B cell (primary cell): ENCODE data around the gene ALPL. TPM values are rescaled to one million over a fixed set of nuclear protein-coding genes. Genes with fewer than 3 reads are reported as not detected.

Source experiments
- ATAC-seq: fragments of 200-7000 bp; cut with Tn5 transposase; one replicate; pipeline ENCODE4 v1.10.0; 2021; ENCODE audit warnings: low read depth, mild to moderate bottlenecking, moderate number of reproducible peaks, moderate library complexity
- CTCF ChIA-PET: fragments of 350-600 bp; sonication (Branson Sonifier 250); formaldehyde crosslinking; loops from one replicate; lab custom pipeline; 2021; ENCODE audit warnings: antibody characterized with exemption, inconsistent platforms; lab: Charles Lee
- POLR2A ChIA-PET: fragments of 350-600 bp; sonication (Branson Sonifier 250); formaldehyde crosslinking; loops from one replicate; lab custom pipeline; 2021; ENCODE audit warnings: antibody characterized with exemption; lab: Charles Lee
- DNase-seq: peaks from one replicate; pipeline ENCODE4 v3.0.0; 2013
- H2AFZ ChIP-seq: 2 replicates; pipeline ENCODE4 v1.6.1; 2012; ENCODE audit warnings: mild to moderate bottlenecking, low read depth, low read length; ENCODE audit not compliant: insufficient read depth, poor library complexity, severe bottlenecking
- H3K27ac ChIP-seq, 2 donors: 1 replicate in 1 of 2; 2 replicates in 1 of 2; pipeline ENCODE4 v1.5.1; 2012 to 2013; ENCODE audit warnings: low read length in 2 of 2, mild to moderate bottlenecking in 2 of 2, moderate library complexity in 1 of 2
- H3K27me3 ChIP-seq, 4 experiments: fragments of 200-600 bp in 1 of 4; sonication (generic) in 1 of 4; replicated peaks in 1 of 4; 1 replicate in 2 of 4; 2 replicates in 2 of 4; pipeline versions ENCODE4 v1.6.1 to v1.7.0; 2013 to 2016; ENCODE audit warnings: low read length in 3 of 4, mild to moderate bottlenecking in 2 of 4, mixed read lengths in 1 of 4, moderate library complexity in 1 of 4; ENCODE audit not compliant: insufficient read depth in 4 of 4, control insufficient read depth in 3 of 4; ENCODE audit errors: control extremely low read depth in 1 of 4
- H3K36me3 ChIP-seq, 2 experiments: replicated peaks in 1 of 2; 1 replicate in 1 of 2; 2 replicates in 1 of 2; pipeline versions ENCODE4 v1.6.1 to v1.7.1; 2013; ENCODE audit warnings: low read length in 1 of 2; ENCODE audit not compliant: insufficient read depth in 2 of 2, control insufficient read depth in 1 of 2; ENCODE audit errors: control extremely low read depth in 1 of 2, extremely low read depth in 1 of 2
- H3K4me1 ChIP-seq, 2 donors: fragments of 200-600 bp in 1 of 2; sonication (generic) in 1 of 2; 1 replicate in 1 of 2; 2 replicates in 1 of 2; pipeline versions ENCODE4 v1.5.1 to v1.6.1; 2013 to 2017; ENCODE audit warnings: low read length in 2 of 2; ENCODE audit not compliant: control insufficient read depth in 2 of 2, insufficient read depth in 2 of 2
- H3K4me2 ChIP-seq: replicated peaks from 2 replicates; pipeline ENCODE3; 2012; ENCODE audit warnings: mild to moderate bottlenecking, low read depth, low read length; ENCODE audit not compliant: poor library complexity, severe bottlenecking
- H3K4me3 ChIP-seq, 5 experiments: fragments of 200-600 bp in 1 of 5; sonication (generic) in 1 of 5; 1 replicate in 3 of 5; 2 replicates in 2 of 5; pipeline versions ENCODE4 v1.5.1 to v1.7.0; 2011 to 2016; ENCODE audit warnings: low read length in 4 of 5, mild to moderate bottlenecking in 4 of 5, low read depth in 2 of 5, control low read depth in 1 of 5, moderate library complexity in 1 of 5; ENCODE audit not compliant: insufficient read depth in 1 of 5; ENCODE audit errors: control extremely low read depth in 1 of 5, extremely low read depth in 1 of 5
- H3K79me2 ChIP-seq: fragments of 200-600 bp; sonication (generic); one replicate; pipeline ENCODE4 v1.6.0; 2016; ENCODE audit warnings: low read length; ENCODE audit not compliant: control insufficient read depth, insufficient read depth
- H3K9ac ChIP-seq: fragments of 200-600 bp; sonication (generic); 2 replicates; pipeline ENCODE4 v1.6.1; 2017; ENCODE audit warnings: mild to moderate bottlenecking, low read length, moderate library complexity
- H3K9me3 ChIP-seq, 3 donors: one replicate each; pipeline versions ENCODE4 v1.6.1 to v1.7.1; 2013; ENCODE audit warnings: low read length in 2 of 3; ENCODE audit not compliant: control insufficient read depth in 2 of 3, insufficient read depth in 1 of 3; ENCODE audit errors: control extremely low read depth in 1 of 3
- H4K20me1 ChIP-seq: 2 replicates; pipeline ENCODE4 v1.6.0; 2012; ENCODE audit warnings: mild to moderate bottlenecking, low read length; ENCODE audit not compliant: insufficient read depth, control insufficient read depth, poor library complexity, severe bottlenecking
- H3K27ac Mint-ChIP-seq: one replicate; pipeline ENCODE4 v1.8.0; 2021; ENCODE audit warnings: mixed read lengths
- H3K27me3 Mint-ChIP-seq: one replicate; pipeline ENCODE4 v1.8.0; 2021; ENCODE audit warnings: mixed read lengths
- H3K4me1 Mint-ChIP-seq: one replicate; pipeline ENCODE4 v1.8.0; 2021; ENCODE audit warnings: mixed read lengths
- H3K4me3 Mint-ChIP-seq: one replicate; pipeline ENCODE4 v1.8.0; 2021; ENCODE audit warnings: mixed read lengths
- H3K9me3 Mint-ChIP-seq: one replicate; pipeline ENCODE4 v1.8.0; 2022; ENCODE audit warnings: mixed read lengths; ENCODE audit not compliant: insufficient read depth
- EZH2 ChIP-seq: IDR thresholded peaks from 2 replicates; pipeline ENCODE4 v1.6.1; 2012; ENCODE audit warnings: borderline replicate concordance, low read depth, mild to moderate bottlenecking, moderate library complexity, low read length; ENCODE audit not compliant: insufficient read depth, poor library complexity, severe bottlenecking
- WGBS: methylation state at CpG from one replicate; pipeline ENCODE4 v1.1.5; 2013; ENCODE audit warnings: missing lambda C conversion rate; ENCODE audit not compliant: insufficient coverage; 5-methylcytosine and 5-hydroxymethylcytosine counted together
- intact Hi-C: fragments of 100-400 bp; cut with micrococcal nuclease; formaldehyde crosslinking; loops from one replicate; pipeline ENCODE4 v1.10.0; 2022
- polyA plus RNA-seq: library from polyadenylated mRNA; depleted of rRNA; stranded (reverse); fragments of >200 nt; gene quantifications from 2 replicates; pipeline ENCODE4 v1.2.3, GENCODE V29; 2012
- total RNA-seq, 2 donors: library from RNA; stranded (reverse); fragments of 120-200 nt in 1 of 2; gene quantifications; 1 replicate in 1 of 2; 2 replicates in 1 of 2; pipeline versions ENCODE4 v1.2.3 to v1.2.4, GENCODE V29; 2013 to 2022
- TF ChIP-seq, protein P1 (sequence below): fragments of 200-600 bp; IDR thresholded peaks from one replicate; pipeline ENCODE4 v1.8.0; 2022; ENCODE audit warnings: antibody characterized with exemption, mild to moderate bottlenecking

Gene ALPL
- total and polyA plus RNA-seq, 2 donors (not counting 1 experiment from before 2014, with no cell fraction given), result 1.6 to 12.2 TPM

GRCh38 chr1:21494196-21494595, 15.0 kb upstream of the ALPL start:
- ATAC-seq (no peak), DNase-seq (no peak)
- Mint-ChIP-seq H3K27ac (no peak overlapping the region), H3K4me3 (no peak overlapping the region), H3K27me3 (peaks cover 3% of the 10 kb centered on the region), H3K4me1 (no peaks in the 10 kb centered on the region), H3K9me3 (no peaks in the 10 kb centered on the region)
- Histone ChIP-seq H3K27ac (no peak overlapping the region), H3K27me3 (no peaks in the 10 kb centered on the region), H2AFZ (no peak overlapping the region), H3K4me1 (no peaks in the 10 kb centered on the region), H3K9ac (no peak overlapping the region), H3K4me2 (no peak overlapping the region), H3K36me3 (no peaks in the 10 kb centered on the region), H3K4me3 (no peak overlapping the region), H3K9me3 (peaks cover 0 to 12% (median 0%) of the 10 kb centered on the region in 3 donors), H3K79me2 (no peaks in the 10 kb centered on the region), H4K20me1 (no peaks in the 10 kb centered on the region)
- POLR2A ChIA-PET, result no interaction called here
- intact Hi-C loops, result no loop called here
- CTCF ChIA-PET, result no interaction called here
- TF ChIP-seq, protein P1, sequence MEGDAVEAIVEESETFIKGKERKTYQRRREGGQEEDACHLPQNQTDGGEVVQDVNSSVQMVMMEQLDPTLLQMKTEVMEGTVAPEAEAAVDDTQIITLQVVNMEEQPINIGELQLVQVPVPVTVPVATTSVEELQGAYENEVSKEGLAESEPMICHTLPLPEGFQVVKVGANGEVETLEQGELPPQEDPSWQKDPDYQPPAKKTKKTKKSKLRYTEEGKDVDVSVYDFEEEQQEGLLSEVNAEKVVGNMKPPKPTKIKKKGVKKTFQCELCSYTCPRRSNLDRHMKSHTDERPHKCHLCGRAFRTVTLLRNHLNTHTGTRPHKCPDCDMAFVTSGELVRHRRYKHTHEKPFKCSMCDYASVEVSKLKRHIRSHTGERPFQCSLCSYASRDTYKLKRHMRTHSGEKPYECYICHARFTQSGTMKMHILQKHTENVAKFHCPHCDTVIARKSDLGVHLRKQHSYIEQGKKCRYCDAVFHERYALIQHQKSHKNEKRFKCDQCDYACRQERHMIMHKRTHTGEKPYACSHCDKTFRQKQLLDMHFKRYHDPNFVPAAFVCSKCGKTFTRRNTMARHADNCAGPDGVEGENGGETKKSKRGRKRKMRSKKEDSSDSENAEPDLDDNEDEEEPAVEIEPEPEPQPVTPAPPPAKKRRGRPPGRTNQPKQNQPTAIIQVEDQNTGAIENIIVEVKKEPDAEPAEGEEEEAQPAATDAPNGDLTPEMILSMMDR, result no peak
- TF ChIP-seq EZH2, result no peak
- 86% methylated on average over 6 of the region's 6 CpGs for WGBS

- peaks cover 0 to 12% (median 1%) of the 10 kb centered on the region in 3 donors for H3K9me3 ChIP-seq
- intact Hi-C loops, result no loop called here
- peaks cover 0 to 3% (median 0%) of the 10 kb centered on the region in 4 experiments for H3K27me3 ChIP-seq
- H2AFZ ChIP-seq, result no peak overlapping the region
- no peaks in the 10 kb centered on the region for H3K9me3 Mint-ChIP-seq
- H3K4me2 ChIP-seq, result no peak overlapping the region
- H3K79me2 ChIP-seq, result no peaks in the 10 kb centered on the region
- ChIA-PET CTCF (no interaction called here), POLR2A (no interaction called here)
- ATAC-seq, result no peak
- no peak overlapping the region for H3K27ac Mint-ChIP-seq
- H3K4me1 Mint-ChIP-seq, result no peaks in the 10 kb centered on the region
- H3K36me3 ChIP-seq, result no peaks in the 10 kb centered on the region
- no peak for DNase-seq
- H3K4me1 ChIP-seq, result no peaks in the 10 kb centered on the region
- H4K20me1 ChIP-seq, result no peaks in the 10 kb centered on the region
- H3K27me3 Mint-ChIP-seq, result peaks cover 8% of the 10 kb centered on the region
- no peak overlapping the region for H3K9ac ChIP-seq
- WGBS, result 100% methylated on average over 3 of the region's 7 CpGs
- no peak overlapping the region for H3K4me3 ChIP-seq
- no peak for TF ChIP-seq EZH2
- TF ChIP-seq, protein P1, result no peak
- H3K27ac ChIP-seq, result no peak overlapping the region
- H3K4me3 Mint-ChIP-seq, result no peak overlapping the region
These were observed 13.9 kb upstream of the ALPL start for GRCh38 chr1:21495225-21495820.
